NCI-H748 (cell line): ENCODE results near the gene ERG.

Experiments used
- DNase-seq: peaks from one replicate; lab custom pipeline; 2025; ENCODE audit not compliant: unreplicated experiment; lab: John Stamatoyannopoulos, UW

Gene ERG

DNA sequence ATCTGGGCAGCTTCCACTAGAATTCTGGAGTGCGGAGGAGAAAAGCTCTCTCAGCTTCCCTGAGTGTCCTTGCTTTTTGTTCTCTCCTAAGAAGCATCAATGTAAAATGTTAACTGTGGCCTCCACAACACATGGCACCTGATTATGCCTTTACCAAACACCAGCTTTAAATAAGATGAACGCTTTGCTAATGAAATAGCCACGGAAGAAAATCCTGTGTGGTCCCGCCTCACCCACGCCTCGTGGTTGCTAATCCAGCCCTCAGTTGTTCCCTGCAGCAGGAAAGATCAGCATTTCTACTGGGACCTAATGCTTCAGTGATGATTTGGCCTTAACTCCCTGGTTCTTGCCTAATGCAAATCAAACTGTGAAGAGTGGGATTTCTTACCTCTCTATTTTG, 1.8 kb upstream of the ERG start:
- no peak for DNase-seq

DNA sequence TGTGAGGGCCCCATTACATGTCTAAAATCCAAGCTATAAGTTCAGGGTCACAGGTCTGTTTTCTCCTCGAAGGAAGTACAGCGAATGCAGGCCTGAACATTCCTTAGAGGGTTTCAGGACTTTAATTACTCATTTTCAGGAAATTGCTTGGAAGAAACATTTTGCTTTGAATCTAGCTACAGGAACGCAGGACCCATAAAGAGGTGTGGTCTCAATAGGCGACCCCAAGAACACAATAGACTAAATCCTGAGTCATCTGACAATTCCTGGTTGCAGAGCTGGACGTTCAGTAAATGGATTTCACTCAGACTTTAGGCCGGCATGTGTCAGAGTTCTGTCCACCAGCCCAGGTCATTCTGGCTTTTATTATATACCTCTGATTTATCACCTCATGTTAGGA, 1.0 kb upstream of the ERG start:
- DNase-seq, result no peak

GRCh38 chr21:38496224-38496623, 2.1 kb downstream of the ERG start:
- DNase-seq, result no peak

DNA sequence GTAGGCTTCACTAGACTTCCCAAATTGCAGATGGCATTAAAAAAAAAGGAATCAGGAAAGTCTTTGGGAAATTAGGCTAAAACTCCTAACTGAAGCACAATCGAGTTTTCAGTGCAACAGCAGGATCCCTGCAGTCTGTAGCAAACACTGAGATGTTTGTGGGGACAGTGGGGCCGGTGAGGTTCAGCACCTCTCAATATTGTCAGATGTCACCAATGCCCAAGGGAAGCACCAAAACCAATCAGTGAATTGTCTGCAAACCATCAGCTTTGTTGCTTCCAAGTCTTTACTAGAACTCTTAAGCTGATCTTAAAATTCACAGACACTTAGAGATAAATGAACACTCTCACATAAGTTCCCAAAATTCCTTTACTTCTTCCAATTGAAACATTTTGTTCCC, 2.6 kb downstream of the ERG start:
- no peak for DNase-seq

DNA sequence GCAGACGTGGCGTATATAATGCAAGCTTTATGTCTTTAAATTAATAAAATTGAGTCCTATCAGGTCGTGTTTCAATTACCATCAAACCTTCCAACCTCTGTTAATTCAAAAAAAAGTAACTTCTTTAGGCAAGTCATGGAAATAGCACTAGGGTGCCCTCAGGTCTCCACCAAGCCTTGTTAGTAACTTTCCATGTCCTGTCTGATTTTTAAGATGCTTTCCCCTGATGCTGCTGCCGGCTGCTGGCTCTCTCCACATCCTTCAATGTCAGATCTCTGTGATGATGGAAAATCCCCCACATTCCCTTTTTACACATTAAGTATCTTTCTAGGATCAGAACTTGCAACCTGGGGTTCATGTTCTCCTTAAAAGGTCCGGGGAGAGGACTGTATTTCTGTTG, 3.0 kb downstream of the ERG start:
- DNase-seq, result no peak

- DNase-seq, result no peak
Observed at GRCh38 chr21:38494703-38495102, 3.6 kb downstream of the ERG start.

DNA sequence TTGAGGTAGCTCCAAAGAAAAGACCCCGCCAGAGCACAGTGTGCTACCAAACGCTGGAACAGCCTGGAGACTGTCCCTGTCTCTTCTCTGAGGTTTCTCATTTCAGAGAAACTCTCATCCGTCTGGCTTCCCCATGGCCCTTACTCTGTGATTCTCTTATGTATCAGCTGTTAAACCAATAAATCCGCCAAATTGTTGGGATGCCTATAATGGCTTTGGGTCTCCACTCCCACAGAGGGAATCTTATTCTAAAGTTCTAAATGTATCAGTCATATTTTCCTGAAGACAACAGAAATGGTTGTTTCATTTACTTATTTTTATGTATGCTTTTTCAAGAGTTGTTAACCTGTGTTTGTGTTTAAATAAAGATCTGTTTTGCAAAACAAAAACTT, 4.0 kb downstream of the ERG start:
- no peak for DNase-seq

DNA sequence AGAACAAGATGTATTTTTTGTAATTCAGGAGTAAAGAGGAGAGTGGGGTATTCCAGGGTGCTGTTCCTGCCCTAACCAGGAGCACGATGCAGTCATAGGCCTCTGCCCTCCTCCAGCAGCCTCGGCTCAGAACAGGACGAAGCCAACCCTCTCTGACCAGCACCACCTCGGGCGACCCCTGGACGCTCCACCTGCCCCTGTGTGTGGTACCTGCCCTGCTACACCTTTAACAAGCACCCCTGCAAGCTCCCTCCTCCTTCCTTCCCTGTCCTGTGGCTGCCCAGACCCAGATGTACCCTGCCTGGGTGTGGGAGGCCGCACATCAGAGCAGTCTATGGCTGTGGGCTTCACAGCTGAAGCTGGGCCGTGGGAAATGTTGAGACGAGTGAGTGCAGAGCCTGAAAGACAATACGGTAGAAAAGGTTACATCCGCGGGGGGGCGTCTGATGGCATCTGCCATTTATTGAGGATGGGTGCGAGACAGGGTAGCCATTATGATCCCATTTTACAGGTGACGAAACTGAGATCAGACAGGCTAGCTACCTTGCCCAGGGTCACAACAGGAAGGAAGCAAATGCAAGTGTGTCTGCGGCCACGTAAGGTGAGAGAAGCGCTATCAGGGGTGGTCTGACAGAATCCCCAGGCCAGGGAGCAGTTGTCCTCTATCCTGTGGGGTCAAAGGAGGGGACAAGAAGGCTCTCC, 4.6 kb downstream of the ERG start:
- no peak for DNase-seq

DNA sequence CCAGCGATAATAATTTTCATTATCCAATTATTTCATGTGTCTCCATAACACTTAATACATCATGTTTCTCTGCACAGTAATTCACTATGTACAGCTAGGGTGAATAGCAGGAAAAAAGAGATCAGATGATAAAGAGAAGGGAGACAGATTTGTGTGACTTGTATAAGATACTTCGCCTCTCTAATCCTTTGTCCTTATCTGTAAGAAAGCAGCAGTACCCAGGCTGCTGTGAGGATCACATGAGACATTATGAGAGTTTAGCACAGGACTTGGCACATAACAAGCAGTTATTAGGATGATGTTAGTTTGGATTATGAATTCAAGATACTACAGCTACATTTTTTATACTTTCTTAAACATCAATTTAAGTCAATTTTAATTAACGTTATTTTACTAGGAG, 6.3 kb downstream of the ERG start:
- no peak for DNase-seq

- DNase-seq, result no peak
Observed at GRCh38 chr21:38491536-38491935, 6.7 kb downstream of the ERG start.

GRCh38 chr21:38490411-38491020, 7.8 kb downstream of the ERG start:
- DNase-seq, result no peak

GRCh38 chr21:38489729-38490128, 8.5 kb downstream of the ERG start:
- DNase-seq, result no peak

DNA sequence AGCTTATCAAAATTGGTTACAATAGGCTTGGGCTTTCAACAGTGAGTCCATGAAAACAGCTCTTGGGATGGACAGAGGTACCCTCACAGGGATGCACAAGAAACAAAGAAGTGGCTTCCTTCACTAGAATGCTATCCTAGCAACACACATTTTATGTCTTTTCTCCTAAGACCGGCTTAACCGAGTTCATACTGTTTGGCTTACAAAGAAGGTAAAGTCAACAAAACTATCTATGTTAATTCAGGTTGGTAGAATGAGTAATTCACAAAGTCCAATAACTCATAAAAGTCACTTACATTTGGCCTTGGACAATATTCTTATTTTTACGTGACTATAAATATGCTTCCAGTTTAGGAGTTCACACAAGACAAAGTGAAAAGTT, 9.0 kb downstream of the ERG start:
- DNase-seq, result no peak

DNA sequence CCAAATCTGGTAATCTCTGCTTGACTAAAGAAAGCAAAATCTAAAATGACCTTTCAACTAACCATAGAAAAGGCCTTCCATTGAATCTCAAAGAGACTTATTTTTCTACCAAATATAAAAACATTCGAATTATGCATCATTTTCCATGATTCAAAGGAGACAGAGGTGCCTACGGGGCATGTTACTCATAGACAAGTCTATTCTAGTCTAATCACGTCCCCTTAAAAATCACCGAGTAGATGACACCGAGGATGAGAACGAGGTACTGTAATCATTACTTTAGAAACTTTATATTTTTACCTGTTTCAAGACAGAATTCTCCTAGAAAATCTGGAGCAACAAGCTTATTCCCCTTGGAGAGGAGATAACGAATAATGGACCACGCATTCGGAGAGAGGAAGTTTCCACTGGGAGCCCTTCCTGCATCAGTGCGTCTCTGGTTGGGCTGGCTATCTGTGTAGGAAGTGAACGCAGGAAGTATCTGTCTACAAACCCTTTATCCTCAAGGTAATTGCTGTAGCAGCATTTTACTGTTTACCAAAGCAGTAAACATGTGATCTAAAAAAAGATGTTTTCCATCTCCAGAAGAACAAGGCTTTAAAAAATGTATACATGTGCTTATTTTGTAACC, 9.5 kb downstream of the ERG start:
- peak; percentile 60 for DNase-seq

DNA sequence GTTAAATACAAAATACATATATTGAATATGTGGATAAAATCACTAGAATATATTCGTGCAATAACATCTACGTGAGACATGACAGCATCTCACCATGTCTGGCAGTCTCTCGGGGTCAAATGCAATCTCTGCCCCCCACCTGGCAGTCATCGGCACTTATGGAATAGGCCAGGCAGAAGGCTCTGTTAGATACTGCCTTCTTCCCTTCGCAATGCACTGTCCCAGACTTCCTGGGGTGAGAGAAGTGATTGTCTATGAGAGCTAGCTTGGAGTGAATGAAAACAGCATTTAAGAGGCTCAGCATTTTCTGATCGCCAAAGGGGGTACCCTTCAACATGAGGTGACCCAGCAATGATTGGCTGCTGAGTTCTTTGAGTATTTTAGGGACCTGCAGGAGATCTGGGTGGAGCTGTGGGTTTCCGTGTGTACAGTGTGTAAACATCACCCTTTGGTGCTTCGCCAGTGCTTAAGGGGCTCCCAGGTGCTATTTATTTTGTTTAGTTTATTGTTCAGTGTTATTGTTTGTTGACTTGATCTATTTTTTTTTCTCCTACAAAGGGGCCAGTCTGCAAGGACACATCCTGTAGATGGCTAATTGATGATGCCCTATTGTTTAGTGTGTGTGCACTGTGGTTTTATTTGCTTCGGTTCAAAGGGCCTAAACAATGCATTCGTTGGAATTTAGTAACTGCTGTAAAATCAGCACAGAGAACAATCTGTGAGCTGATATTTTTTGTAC, 10.2 kb downstream of the ERG start:
- peak; percentile 98 for DNase-seq

- no peak for DNase-seq
Observed at GRCh38 chr21:38486706-38487105, 11.6 kb downstream of the ERG start.

DNA sequence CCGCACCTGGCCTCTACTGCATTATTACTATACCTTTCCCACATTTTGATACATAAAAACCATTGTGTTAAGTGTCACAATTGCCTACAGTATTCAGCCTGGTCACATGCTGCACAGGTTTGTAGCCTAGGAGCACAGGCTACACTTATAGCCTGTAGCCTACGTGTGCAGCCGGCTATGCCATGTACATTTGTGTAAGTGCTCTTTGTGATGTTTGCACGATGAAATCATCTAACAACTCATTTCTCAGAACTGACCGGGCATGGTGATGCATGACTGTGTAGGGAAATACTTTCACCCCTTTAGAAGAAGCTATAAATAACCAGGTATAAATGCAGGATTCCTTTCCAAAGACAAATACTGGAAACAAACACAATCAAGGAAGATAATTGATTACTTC, 12.1 kb downstream of the ERG start:
- peak; percentile 7 for DNase-seq

DNA sequence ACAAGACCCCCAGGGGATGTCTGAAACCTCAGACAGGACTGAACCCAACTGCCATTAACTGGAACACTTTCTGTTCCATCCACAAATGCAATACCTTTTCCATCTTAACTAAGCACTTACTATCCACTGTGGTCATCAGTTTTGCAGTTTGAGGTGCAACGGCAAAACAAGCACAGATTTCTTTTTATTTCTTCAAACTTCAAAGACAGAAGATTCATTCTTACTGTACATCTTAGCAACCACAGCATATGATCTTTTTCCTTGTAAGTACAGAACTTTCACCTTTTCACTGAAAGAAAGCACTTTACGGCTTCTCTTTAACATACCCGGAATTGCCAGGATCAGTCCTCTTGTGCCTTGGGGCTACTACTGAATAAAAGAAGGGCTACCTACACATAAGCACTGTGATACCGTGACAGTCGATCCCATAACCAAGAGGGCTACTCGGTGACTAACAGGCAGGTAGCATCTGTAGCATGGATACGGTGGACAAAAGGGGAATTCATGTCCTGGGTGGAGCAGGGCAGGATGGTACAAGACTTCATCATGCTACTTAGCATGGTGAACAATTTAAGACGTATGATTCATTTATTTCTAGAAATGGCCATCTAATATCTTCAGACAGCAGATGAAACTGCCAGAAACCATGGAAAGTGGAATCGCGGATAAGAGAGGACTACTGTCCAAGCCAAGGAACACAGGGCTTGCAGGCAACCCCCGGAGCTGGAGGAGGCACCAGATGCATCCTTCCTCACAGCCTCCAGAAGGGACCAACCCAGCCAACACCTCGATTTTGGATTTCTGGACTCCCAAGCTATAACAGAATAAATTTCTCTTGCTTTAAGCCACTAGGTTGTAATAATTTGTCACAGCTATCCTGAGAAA, 18.4 kb downstream of the ERG start:
- DNase-seq, result no peak

GRCh38 chr21:38478782-38479181, 19.5 kb downstream of the ERG start:
- no peak for DNase-seq

- no peak for DNase-seq
Observed at GRCh38 chr21:38477226-38477625, 21.1 kb downstream of the ERG start.

DNA sequence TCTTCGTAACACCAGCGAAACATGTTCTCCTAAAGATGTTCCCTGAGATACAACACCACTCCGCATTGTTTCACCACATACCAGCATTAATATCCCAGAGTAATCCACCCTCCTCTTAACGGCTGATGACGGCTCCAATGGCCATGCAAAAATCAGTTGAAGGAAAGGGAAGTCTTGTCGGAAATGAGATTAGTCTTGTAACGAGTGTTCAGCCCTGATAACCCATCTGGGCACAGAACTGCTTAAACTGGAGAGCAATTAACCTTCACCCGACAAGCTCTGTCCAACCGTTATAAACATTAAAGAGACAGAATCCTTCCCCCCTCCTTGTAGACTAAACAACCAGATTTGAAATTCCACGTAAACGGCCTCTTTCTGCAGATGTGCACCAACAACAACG, 21.9 kb downstream of the ERG start:
- DNase-seq, result no peak
